ENCODE data around the gene ECE2. TPM values are rescaled to one million over a fixed set of nuclear protein-coding genes. Genes with fewer than 3 reads are reported as not detected.

ECE2 gene
- total and polyA plus RNA-seq, 10 of the 15 experiments (the other 5 are each of a cell fraction or from before 2014, with no cell fraction given): not detected

DNA sequence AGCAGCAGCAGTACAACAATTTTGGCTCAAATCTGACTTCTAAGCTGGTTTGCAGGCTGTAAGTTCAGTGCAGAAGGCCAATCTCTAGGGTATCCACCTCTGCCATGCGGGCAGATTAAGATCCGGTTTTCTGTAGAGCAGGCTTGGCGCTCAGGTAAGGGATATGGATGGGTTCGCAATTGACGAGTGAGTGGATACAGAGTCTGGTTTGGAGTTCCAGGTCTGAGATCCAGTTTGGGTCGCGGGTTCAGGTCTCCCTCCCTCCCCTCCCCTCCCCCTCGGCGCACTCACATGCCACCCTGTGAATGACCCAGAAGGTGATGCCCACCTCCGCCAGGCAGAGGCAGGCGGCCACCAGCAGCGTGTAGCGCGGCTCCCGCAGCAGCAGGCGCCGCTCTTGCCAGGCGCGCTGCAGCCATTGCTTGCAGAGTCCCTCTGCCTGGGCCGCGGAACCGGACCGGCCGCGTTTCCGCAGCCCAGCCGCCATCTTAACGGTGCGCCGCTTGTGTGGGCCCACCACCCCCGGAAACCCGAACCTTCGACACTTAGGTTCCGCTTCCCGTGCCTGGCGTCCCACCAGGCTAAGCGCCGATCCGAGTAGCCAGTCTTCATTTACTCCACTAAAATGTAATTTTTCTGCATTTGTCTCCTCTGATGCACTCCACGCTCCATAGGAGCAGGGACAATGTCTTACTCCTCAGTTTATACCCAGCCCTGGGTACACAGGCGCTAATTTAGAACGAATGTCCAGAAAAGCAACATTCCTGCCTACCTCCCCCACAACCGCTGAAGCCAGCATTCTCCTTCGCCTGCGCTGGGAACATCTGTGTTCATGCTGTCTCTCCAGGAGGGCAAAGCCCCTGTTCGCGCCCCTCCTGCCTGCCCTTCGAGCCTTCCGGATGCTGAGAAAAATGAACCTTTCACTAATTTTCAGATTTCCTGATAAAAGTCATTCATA, 27.1 kb upstream of the ECE2 start, which contains the start of gene ALG3 (continued):
- TF ChIP-seq, protein P1, sequence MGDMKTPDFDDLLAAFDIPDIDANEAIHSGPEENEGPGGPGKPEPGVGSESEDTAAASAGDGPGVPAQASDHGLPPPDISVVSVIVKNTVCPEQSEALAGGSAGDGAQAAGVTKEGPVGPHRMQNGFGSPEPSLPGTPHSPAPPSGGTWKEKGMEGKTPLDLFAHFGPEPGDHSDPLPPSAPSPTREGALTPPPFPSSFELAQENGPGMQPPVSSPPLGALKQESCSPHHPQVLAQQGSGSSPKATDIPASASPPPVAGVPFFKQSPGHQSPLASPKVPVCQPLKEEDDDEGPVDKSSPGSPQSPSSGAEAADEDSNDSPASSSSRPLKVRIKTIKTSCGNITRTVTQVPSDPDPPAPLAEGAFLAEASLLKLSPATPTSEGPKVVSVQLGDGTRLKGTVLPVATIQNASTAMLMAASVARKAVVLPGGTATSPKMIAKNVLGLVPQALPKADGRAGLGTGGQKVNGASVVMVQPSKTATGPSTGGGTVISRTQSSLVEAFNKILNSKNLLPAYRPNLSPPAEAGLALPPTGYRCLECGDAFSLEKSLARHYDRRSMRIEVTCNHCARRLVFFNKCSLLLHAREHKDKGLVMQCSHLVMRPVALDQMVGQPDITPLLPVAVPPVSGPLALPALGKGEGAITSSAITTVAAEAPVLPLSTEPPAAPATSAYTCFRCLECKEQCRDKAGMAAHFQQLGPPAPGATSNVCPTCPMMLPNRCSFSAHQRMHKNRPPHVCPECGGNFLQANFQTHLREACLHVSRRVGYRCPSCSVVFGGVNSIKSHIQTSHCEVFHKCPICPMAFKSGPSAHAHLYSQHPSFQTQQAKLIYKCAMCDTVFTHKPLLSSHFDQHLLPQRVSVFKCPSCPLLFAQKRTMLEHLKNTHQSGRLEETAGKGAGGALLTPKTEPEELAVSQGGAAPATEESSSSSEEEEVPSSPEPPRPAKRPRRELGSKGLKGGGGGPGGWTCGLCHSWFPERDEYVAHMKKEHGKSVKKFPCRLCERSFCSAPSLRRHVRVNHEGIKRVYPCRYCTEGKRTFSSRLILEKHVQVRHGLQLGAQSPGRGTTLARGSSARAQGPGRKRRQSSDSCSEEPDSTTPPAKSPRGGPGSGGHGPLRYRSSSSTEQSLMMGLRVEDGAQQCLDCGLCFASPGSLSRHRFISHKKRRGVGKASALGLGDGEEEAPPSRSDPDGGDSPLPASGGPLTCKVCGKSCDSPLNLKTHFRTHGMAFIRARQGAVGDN (IDR thresholded peaks at IDR 0.05): no peak
- TF ChIP-seq ZNF622 (IDR thresholded peaks at IDR 0.05) (no peak), CHD2 (IDR thresholded peaks at IDR 0.05; ENCODE audit: borderline replicate concordance, low read depth, low read length) (peak; percentile 73), MTA3 (IDR thresholded peaks at IDR 0.05; ENCODE audit: borderline replicate concordance, low read length) (no peak), ASH2L (IDR thresholded peaks at IDR 0.05; ENCODE audit: borderline replicate concordance, low read depth) (peak; percentile 78; the same call in 1 of the 2 replicates), RELA (IDR thresholded peaks at IDR 0.05; ENCODE audit: borderline replicate concordance, partially characterized antibody) (no peak), BACH1 (IDR thresholded peaks at IDR 0.05; ENCODE audit: borderline replicate concordance) (0 out of 2 replicates have a peak, but pooled peaks have one; percentile 21), ZZZ3 (IDR thresholded peaks at IDR 0.05; ENCODE audit: control insufficient read depth, insufficient read length, low read depth) (no peak), TARDBP (IDR thresholded peaks at IDR 0.05; ENCODE audit: borderline replicate concordance) (0 out of 2 replicates have a peak, but pooled peaks have one; percentile 60), EGR1 (IDR thresholded peaks at IDR 0.05; ENCODE audit: borderline replicate concordance in 1 of 2, low read depth in 2 of 2, low read length in 2 of 2) (peak; percentile 37 to 88), GABPA (IDR thresholded peaks at IDR 0.05; ENCODE audit: low read depth) (peak; percentile 91), E4F1 (IDR thresholded peaks at IDR 0.05; ENCODE audit: borderline replicate concordance, partially characterized antibody) (no peak), IRF3 (IDR thresholded peaks at IDR 0.05) (no peak), IKZF2 (IDR thresholded peaks at IDR 0.05) (no peak), SUPT20H (IDR thresholded peaks at IDR 0.05; ENCODE audit: borderline replicate concordance, control insufficient read depth, low read depth, low read length) (no peak), ETV6 (conservative IDR thresholded peaks at IDR 0.05 in 1 of 2, IDR thresholded peaks at IDR 0.05 in 1 of 2; ENCODE audit: borderline replicate concordance in 1 of 2, low read depth in 1 of 2) (peak in 1 of 2 experiments; percentile 68; a peak in 2 of 4 replicates), CHD1 (IDR thresholded peaks at IDR 0.05; ENCODE audit: low read depth, low read length) (no peak), HDAC2 (IDR thresholded peaks at IDR 0.05) (no peak), RUNX3 (IDR thresholded peaks at IDR 0.05; ENCODE audit: low read length) (peak; percentile 76)
- TF ChIP-seq, protein P2, sequence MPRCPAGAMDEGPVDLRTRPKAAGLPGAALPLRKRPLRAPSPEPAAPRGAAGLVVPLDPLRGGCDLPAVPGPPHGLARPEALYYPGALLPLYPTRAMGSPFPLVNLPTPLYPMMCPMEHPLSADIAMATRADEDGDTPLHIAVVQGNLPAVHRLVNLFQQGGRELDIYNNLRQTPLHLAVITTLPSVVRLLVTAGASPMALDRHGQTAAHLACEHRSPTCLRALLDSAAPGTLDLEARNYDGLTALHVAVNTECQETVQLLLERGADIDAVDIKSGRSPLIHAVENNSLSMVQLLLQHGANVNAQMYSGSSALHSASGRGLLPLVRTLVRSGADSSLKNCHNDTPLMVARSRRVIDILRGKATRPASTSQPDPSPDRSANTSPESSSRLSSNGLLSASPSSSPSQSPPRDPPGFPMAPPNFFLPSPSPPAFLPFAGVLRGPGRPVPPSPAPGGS (IDR thresholded peaks at IDR 0.05; ENCODE audit: borderline replicate concordance, insufficient read depth, low read depth, low read length, poor library complexity, severe bottlenecking): no peak
